ENCODE measurements around the gene FXYD3.

FXYD3 gene

GRCh38 chr19:35106898-35107541 is 8.6 kb upstream of the FXYD3 start:
- H3K4me3 ChIP-seq (ENCODE audit: low read length), result no peak overlapping the region
- TF ChIP-seq ZNF274 (IDR thresholded peaks at IDR 0.05; ENCODE audit: low read depth, low read length), result no peak

DNA sequence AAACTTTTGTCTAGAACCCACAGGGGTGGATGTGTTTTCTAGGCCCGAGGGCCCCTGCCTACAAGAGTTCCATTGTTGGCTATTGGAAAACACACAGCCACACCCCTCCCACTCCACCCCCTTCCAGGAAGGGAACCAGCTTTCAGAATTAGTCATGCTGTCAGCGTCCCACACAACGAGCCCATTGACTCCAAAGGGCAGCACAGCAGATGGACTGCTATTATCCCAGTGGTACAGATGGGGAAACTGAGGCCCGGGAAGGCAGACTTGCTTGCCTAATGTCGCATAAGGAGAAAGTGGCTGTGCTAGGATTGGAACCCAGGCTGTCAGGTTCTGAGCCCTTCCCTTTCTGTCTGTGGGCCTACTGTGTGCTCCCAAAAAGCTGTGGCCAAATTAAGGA is 8.1 kb upstream of the FXYD3 start:
- no peak for TF ChIP-seq ZNF274 (IDR thresholded peaks at IDR 0.05; ENCODE audit: low read depth, low read length)
- no peak overlapping the region for H3K4me3 ChIP-seq (ENCODE audit: low read length)

- H3K4me3 ChIP-seq (ENCODE audit: low read length), result no peak overlapping the region
- TF ChIP-seq ZNF274 (IDR thresholded peaks at IDR 0.05; ENCODE audit: low read depth, low read length), result no peak
Measured at GRCh38 chr19:35108730-35109129, 6.9 kb upstream of the FXYD3 start.

- no peak overlapping the region for H3K4me3 ChIP-seq (ENCODE audit: low read length)
Measured at GRCh38 chr19:35109395-35110112, 6.1 kb upstream of the FXYD3 start.

DNA sequence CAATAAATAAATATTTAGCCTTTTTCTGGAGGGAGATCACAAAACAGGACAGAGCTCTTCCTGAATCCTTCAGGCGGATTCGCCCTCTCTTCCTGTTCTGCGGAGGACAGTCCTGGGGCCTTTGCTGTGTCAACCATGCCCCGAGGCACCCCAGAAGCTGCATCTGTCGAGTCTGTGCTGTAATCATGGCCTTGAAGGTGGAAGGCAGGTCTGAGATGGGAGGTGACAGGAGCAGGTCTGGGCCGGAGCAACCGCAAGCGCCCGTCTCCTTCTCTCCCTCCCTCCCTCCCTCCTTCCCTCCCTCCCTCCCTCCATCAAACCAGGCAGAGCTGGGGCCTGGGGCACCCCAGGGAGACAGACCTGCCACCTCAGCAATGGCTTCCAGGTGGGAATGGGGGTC is 4.6 kb upstream of the FXYD3 start:
- H3K4me3 ChIP-seq (ENCODE audit: low read length), result no peak overlapping the region
- TF ChIP-seq ZNF274 (IDR thresholded peaks at IDR 0.05; ENCODE audit: low read depth, low read length), result no peak

More at GRCh38 chr19:35109395-35110112, 6.1 kb upstream of the FXYD3 start:
- no peak for TF ChIP-seq ZNF274 (IDR thresholded peaks at IDR 0.05; ENCODE audit: low read depth, low read length)

- TF ChIP-seq ZNF274 (IDR thresholded peaks at IDR 0.05; ENCODE audit: low read depth, low read length), result no peak
- H3K4me3 ChIP-seq (ENCODE audit: low read length), result no peak overlapping the region
Measured at GRCh38 chr19:35112995-35113688, 2.5 kb upstream of the FXYD3 start.

DNA sequence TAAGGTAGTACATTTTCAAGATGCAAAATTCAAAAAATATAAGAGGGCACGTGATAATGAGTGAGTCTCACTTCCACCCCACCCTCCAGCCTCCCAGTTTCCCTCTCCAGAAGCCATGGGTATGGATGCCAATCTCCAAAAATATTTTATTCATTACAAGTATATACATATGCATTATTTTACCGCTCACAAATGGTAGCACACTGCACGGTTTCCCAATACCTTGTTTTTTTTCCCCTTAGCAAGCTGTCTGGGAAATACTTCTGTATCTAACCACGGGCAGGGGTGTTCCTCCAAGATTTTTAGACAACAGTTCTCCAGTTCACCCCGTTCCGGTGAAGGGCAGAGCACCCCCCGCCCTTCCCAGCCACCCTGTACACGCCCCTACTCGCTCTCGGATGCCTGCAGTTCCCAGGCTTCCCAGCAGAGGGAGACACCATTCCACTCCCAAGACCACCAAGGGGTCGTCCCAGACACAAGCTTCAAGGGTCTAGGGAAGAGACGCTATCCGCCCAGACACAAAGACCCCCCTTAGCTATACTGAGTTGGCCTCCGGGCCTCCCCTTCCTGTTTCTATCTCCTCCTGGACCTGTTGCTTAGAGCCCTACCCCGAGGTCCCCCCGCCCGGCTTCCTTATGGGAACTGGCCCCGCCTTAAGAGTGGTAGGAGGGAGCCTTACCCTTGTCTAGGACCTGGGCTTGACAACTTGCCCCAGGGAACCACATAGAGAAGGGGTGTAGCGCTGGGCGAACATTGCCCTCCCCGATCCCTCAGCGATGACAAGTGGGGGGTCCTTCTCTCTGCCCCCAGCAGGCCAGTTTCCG is 1.1 kb upstream of the FXYD3 start:
- no peak for TF ChIP-seq ZNF274 (IDR thresholded peaks at IDR 0.05; ENCODE audit: low read depth, low read length)
- H3K4me3 ChIP-seq (ENCODE audit: low read length), result no peak overlapping the region

DNA sequence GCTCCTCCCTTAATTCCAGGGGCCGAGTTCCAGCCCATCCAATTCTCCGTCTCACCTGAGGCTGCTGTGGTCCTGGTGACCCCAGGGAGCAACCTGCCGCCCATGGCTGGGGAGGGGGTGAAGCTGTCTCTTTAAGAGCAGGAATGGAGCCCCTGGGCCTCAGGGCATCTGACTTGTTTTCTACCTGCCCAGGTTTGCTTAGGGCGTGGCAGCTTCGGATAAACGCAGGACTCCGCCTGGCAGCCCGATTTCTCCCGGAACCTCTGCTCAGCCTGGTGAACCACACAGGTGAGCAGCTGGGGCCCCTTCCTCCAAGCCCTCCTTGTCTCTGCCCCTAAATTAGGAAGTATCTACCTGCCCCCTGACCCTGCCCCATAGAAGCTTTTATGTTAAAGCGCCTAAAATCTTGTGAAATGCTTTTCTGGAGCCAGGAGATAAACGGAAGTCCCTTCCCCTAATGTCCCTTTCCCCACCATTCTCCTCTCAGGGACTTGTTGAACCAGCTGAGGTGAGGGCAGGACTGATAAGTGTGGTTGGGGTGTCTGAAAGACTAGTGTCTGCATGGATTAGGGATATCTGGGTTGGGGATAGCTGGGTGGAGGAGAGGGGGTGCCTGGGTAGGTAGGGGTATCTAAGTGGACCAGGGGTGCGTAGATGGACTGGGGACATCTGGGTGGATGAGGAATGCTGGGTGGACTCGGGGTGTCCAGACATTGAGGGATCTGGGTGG is 614 bp downstream of the FXYD3 start:
- no peak for TF ChIP-seq ZNF274 (IDR thresholded peaks at IDR 0.05; ENCODE audit: low read depth, low read length)
- no peak overlapping the region for H3K4me3 ChIP-seq (ENCODE audit: low read length)

GRCh38 chr19:35117116-35117515 is 1.5 kb downstream of the FXYD3 start:
- TF ChIP-seq ZNF274 (IDR thresholded peaks at IDR 0.05; ENCODE audit: low read depth, low read length), result no peak
- no peak overlapping the region for H3K4me3 ChIP-seq (ENCODE audit: low read length)

DNA sequence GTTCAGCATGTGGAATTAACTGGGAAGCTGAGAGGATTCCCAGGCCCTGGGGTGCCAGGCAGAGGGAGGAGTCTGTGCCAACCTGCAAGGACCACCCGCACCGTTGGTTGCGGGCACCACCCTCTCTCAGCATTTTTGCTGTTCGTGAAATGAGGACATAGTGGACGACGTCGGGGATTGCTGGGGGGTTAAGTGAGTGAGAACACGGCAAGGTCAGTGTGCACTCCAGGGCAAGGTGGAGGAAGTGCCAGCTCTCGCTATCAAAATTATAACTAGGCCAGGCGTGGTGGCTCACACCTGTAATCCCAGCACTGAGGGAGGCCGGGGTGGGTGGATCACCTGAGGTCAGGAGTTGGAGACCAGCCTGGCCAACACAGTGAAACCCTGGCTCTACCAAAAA is 2.2 kb downstream of the FXYD3 start:
- H3K4me3 ChIP-seq (ENCODE audit: low read length), result no peak overlapping the region
- TF ChIP-seq ZNF274 (IDR thresholded peaks at IDR 0.05; ENCODE audit: low read depth, low read length), result no peak

DNA sequence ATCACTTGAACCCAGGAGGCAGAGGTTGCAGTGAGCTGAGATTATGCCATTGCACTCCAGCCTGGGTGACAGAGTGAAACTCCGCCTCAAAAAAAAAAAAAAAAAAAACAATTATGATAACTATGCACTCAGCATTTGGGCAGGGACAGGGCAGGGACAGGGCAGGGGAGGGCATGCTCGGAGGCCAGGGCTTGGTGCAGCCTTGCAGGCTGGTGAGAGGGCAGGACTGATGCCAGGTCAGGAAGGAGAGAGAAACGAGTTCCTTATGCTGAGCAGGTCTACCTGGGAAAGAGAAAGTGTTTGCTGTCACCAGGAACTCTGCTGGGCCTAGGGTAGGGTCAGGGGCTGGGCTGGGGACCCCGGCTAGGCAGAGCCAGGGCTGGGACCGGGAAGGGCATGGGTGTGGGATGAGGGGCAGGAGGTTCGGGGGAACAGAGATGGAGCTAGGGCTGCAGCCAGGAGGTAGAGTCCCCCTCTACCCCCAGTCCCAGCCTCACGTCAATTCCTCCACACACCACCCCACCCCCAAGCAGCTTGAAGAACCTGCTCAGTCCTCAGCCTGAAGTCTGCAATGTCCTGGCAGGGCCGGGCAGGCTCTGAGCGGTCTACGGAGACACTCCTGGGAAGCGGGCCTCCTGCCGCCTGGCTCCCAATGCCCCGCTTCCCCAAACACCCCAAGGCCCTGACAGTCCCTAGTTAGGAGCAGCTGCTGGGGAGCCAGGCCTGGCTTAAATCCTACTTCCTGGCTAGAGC is 2.8 kb downstream of the FXYD3 start:
- H3K4me3 ChIP-seq (ENCODE audit: low read length), result no peak overlapping the region
- no peak for TF ChIP-seq ZNF274 (IDR thresholded peaks at IDR 0.05; ENCODE audit: low read depth, low read length)

GRCh38 chr19:35119091-35119490 is 3.5 kb downstream of the FXYD3 start:
- no peak overlapping the region for H3K4me3 ChIP-seq (ENCODE audit: low read length)
- no peak for TF ChIP-seq ZNF274 (IDR thresholded peaks at IDR 0.05; ENCODE audit: low read depth, low read length)

- no peak for TF ChIP-seq ZNF274 (IDR thresholded peaks at IDR 0.05; ENCODE audit: low read depth, low read length)
- no peak overlapping the region for H3K4me3 ChIP-seq (ENCODE audit: low read length)
Measured at GRCh38 chr19:35119578-35120155, 4.0 kb downstream of the FXYD3 start.
